Skin of body (tissue), 2 donors: Measurements from ENCODE around the gene ZNF830. TPM values are rescaled to one million over a fixed set of nuclear protein-coding genes. Genes with fewer than 3 reads are reported as not detected.
"Not testable (repeated sequence)": the region's sequence is repeated elsewhere in the genome, so short reads cannot be mapped to it uniquely, and the experiment has no call there.

Experiments used
- DNase-seq: peaks from one replicate; lab custom pipeline; 2025; lab: John Stamatoyannopoulos, UW
- total RNA-seq: library from RNA; depleted of rRNA; stranded (reverse); fragments of >200 nt; gene quantifications from one replicate; pipeline ENCODE4 v1.2.3, GENCODE V29; 2014

Gene ZNF830
- total RNA-seq, result 12.7 TPM

DNA sequence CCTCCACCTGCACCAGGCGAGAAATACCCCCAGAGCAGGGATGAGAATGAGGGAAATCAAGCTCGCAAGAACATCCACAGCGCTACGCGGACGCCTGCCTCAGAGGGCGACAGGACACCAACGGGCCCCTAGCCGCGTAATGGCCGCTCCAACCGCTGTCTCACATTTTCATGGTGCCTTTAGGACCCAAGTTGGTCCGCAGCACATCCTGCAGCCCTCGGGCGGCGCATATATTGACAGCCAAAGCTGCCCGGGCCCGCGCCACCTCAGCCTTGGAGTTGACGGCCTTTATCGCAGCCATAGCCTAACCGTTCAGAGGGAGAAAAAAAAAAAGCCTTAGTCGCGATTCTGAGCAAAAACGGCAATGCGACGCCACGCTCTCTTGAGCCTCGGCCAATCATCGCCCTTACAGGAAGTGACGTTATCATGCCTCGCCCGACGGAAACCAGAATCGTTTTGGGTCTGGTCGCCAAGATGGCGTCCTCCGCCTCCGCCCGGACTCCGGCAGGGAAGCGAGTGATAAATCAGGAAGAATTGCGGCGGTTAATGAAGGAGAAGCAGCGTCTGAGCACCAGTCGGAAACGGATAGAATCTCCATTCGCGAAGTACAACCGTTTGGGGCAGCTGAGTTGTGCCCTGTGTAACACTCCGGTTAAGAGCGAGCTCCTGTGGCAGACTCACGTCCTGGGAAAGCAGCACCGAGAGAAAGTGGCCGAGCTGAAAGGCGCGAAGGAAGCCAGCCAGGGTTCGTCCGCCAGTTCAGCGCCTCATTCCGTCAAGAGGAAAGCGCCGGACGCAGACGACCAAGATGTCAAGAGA, at the start of gene ZNF830, which contains the start of gene CCT6B:
ZNF830 (plus strand) TSS at position 448 of the 819 bp plus-strand sequence; CDS start at position 475, 27 bp downstream.
CCT6B (minus strand) TSS at position 368 of the 819 bp plus-strand sequence; CDS start at position 301, 67 bp downstream.
- peak; percentile 95 for DNase-seq

DNA sequence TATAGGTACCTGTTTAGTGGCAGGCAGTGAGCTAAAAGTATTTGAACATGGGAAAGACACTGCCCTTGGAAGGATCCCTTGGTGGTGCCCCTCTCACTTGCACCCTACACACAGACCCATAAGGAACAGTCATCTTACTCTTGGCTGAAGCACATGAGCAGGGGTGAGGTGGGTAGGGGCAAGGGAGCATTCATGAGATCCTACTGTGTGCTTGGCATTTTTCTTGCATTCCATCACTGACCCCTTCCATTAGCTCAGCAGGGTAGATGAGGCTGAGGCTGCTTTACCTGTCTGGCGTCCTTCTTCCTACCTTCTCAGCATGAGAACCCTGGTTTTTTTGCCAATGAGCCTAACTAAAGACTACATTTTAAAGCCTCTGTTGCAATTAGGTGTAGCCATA, 48.3 kb upstream of the ZNF830 start:
- DNase-seq, result no peak

- no peak for DNase-seq
Measured at GRCh38 chr17:34916120-34916519, 45.2 kb upstream of the ZNF830 start.

- no peak for DNase-seq
Measured at GRCh38 chr17:34917381-34917780, 44.0 kb upstream of the ZNF830 start.

GRCh38 chr17:34920676-34921075, 40.7 kb upstream of the ZNF830 start:
- no peak for DNase-seq

DNA sequence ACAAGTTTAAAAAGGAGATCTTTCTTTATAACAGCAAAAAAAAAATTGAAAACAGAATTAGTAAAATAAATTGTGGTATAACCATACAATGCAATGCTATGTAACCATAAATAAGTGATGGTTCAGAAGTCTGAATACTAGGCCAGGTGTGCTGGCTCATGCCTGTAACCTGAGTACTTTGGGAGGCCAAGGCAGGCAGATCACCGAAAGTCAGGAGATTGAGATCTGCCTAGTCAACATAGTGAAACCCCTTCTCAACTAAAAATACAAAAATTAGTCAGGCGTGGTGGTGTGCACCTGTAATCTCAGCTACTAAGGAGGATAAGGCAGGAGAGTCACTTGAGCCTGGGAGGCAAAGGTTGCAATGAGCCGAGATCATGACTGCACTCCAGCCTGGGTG, 34.7 kb upstream of the ZNF830 start:
- no peak for DNase-seq

- no peak for DNase-seq
Measured at GRCh38 chr17:34930283-34930682, 31.1 kb upstream of the ZNF830 start.

DNA sequence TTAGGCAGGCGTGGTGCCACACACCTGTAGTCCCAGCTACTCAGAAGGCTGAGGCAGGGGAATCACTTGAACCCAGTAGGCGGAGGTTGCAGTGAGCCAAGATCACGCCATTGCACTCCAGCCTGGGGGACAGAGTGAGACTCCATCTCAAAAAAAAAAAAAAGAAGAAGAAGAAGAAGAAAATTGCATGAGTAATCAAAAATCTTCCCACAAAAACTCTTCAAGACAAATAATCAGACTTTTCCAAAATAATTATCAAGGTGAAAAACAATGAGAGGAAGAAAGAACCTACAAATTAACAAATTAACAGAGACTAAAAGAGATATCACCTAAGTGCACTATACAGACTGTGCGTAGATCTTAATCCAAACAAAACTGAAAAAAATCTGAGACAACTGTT, 10.6 kb upstream of the ZNF830 start:
- DNase-seq, result not testable (repeated sequence)

GRCh38 chr17:34958438-34958837, 2.9 kb upstream of the ZNF830 start:
- no peak for DNase-seq

DNA sequence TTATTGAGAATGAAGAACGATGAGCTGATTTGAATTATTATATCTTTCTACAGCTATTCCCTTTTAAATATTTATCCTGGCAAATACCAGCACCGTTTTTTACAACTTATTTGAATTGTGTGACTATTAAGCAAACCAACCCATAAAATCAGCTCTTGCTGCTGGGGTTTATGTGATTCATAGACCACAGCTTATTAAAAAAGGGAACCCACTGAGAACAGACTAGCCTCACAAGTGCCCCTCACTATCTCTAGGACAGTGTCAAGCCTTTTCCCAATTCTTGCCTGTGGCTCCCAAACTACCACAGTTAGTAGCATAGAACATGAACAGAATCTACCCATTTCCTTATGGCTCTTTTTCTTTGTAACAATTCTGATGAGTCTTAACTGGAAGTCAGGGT, 12.8 kb downstream of the ZNF830 start:
- no peak for DNase-seq

DNA sequence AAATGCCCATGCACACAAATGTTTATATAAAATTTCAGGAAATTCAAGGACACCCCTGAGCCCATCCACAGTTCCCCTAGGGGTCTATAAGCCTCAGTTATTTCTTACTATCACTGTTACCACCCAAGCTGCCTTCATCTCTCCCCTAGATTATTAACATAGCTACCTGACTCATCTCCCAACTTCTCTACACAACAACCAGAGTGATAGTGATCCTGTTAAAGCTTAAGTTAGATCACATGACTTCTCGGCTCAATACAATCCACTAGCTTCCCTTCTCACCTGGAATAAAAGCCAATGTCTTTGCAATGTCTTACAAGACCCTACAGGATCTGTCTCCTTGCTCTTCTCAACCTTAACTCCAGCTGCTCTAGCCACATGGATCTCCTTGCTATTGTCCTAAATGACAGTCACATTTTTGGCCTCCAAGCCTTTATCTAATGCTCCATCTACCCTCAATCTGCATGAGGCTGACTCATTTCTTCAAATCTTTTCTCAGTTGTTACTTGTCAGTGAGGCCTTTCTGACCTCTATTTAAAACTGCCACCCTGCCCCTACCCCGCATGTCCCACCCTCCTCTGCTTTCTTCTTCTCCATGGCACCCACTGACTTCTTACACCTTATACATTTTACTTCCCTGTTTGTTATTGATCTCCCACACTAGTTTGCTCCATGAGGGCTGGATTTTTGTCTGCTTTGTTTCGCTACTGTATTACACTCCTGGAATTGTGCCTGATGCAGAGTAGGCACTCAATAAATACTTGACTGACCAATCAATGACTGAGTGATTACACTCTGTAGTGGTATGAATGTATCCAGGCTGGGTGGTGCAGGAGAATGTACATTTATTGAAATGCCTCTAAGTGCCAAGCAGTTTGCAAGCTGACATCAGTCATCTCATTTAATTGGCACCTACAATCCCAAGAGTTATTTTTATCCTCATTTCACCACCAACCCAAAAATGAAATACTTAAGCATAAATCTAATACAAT, 13.8 kb downstream of the ZNF830 start:
- DNase-seq, result no peak

- DNase-seq, result no peak
Measured at GRCh38 chr17:34979153-34979552, 17.8 kb downstream of the ZNF830 start.

DNA sequence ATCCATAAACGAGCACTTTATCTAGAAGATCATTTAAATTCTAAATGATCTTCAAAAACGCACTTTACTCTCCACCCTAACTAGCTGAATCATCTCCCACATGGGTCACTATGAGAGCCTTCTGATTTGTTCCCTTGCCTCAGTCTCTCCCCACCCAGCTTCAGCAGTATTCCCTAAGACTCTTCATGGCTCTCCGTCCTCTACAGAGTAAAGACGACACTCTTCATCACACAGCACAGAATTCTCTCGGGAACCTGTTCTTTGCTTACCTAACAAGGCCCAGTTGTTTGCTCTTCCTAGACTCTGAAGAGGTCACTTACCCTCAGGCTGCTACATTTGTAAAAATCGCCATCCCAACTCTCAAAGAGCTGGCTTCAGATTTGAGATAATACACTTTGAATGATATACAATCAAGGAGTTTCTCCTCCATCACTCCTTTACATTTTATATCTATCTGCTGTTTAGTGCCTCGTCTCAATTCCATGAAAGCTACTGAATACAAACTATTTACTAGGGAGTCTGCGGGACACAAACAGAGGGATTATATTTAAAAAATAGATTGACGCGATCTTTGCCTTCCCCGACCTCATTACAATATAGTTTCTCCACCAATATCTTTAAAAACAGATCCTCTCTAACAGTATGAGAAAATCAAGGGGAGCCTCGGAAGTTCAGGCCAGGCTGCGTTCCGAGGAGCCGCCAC, 18.5 kb downstream of the ZNF830 start:
- DNase-seq, result no peak

GRCh38 chr17:34980353-34980680, 19.0 kb downstream of the ZNF830 start, which contains the start of gene LIG3:
LIG3 (plus strand) TSS chr17:34980512; CDS start chr17:34983006, 2,494 bp downstream.
- DNase-seq, result peak; percentile 92

GRCh38 chr17:34980681-34981537, 19.6 kb downstream of the ZNF830 start:
- DNase-seq, result peak; percentile 80

GRCh38 chr17:34981538-34982241, 20.4 kb downstream of the ZNF830 start:
- DNase-seq, result peak; percentile 53

DNA sequence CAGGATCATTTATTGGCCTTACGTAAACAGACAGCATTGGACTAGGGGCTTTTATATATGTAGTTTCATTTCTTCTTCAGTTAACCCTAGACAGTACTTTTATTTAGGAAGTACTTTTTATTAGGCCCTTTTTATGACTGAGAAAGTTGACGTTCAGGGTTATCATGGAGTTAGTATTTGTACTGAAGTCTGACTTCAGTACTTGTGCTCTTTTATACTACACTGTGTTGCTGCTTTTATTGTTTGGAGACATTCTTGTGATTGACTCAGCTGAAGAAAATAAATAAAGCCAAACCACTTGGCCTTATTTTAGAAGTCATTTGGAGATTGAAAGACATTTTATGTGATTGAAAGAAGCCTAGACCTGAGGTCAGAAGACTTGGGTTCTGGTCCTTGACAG, 25.9 kb downstream of the ZNF830 start:
- DNase-seq, result no peak

DNA sequence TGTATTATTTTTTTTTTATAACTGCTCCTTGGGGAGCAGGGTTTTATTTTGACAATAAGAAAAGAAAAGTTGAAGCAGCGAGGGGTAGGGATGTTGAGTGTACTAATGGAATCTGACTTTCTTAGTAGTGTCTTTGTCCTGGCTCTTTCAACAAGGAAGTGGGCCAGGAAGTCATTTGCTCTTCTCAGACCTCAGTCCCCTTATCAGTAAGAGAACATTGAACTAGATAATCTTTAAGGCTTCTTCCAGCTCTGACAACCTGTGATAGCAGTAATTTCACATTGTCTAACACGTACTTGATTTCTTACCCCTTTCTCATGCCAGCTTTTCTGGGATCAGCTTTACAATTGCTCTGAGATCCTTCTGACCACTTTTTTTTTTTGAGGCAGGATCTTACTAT, 27.3 kb downstream of the ZNF830 start:
- no peak for DNase-seq

DNA sequence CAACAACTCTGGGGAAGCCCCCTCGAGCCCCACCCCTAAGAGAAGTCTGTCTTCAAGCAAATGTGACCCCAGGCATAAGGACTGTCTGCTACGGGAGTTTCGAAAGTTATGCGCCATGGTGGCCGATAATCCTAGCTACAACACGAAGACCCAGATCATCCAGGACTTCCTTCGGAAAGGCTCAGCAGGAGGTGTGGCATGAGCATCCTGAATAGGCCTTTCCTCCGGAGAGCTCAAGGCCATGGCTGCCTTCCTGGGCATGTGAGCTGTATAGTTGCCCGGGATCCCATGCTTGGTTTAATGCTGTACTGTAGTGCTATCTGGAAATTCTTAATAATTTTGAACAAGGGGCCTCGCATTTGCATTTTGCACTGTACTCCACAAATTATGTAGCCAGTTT, 28.1 kb downstream of the ZNF830 start:
- no peak for DNase-seq

DNA sequence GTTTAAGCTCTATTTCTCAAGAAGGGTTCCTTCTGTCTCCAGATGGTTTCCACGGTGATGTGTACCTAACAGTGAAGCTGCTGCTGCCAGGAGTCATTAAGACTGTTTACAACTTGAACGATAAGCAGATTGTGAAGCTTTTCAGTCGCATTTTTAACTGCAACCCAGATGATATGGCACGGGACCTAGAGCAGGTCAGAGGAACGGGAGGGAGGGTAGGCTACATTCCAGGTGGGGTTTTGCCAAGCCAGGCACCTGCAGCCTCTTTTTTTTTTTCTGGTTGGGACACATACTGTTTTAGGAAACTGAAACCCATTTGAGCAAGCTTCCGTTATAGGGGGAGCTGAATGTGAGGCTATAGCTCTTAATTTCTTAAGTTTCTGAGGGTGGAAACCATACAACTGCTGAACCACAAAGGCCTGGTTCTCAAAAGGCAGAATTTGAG, 29.6 kb downstream of the ZNF830 start:
- no peak for DNase-seq
